C4-2B (cell line): ENCODE measurements around the gene GPAM.
A peak's percentile ranks its signal among the peaks of the same experiment; 100 is the strongest.

Experiments
- H3K27ac ChIP-seq: fragments of 450-650 bp; 2 replicates; pipeline ENCODE4 v1.5.1; 2017
- CTCF ChIP-seq: fragments of 450-650 bp; conservative IDR thresholded peaks from 2 replicates; pipeline ENCODE4 v1.5.1; 2017; ENCODE audit warnings: mild to moderate bottlenecking
- ZFX ChIP-seq: fragments of 450-650 bp; IDR thresholded peaks from 2 replicates; pipeline ENCODE4 v1.6.1; 2017

GPAM gene

GRCh38 chr10:112141292-112141691 lies 42.3 kb downstream of the GPAM start:
- H3K27ac ChIP-seq = no peak overlapping the region
- no peak for TF ChIP-seq CTCF
- TF ChIP-seq ZFX = no peak

GRCh38 chr10:112140110-112140970 lies 43.2 kb downstream of the GPAM start:
- no peak overlapping the region for H3K27ac ChIP-seq
- no peak for TF ChIP-seq ZFX
- peak; percentile 99 for TF ChIP-seq CTCF

GRCh38 chr10:112139176-112139575 lies 44.4 kb downstream of the GPAM start:
- TF ChIP-seq CTCF (no peak), ZFX (no peak)
- H3K27ac ChIP-seq = no peak overlapping the region

- TF ChIP-seq ZFX = no peak
- peak; percentile 98 for TF ChIP-seq CTCF
- H3K27ac ChIP-seq = no peak overlapping the region
Observed at GRCh38 chr10:112137154-112137987, 46.2 kb downstream of the GPAM start.

GRCh38 chr10:112136486-112137153 lies 46.9 kb downstream of the GPAM start:
- H3K27ac ChIP-seq = no peak overlapping the region; the same call in 1 of the 2 replicates
- TF ChIP-seq CTCF (no peak), ZFX (no peak)

GRCh38 chr10:112135604-112136003 lies 48.0 kb downstream of the GPAM start:
- no peak overlapping the region for H3K27ac ChIP-seq
- TF ChIP-seq CTCF = no peak
- TF ChIP-seq ZFX = no peak

- TF ChIP-seq CTCF = no peak
- TF ChIP-seq ZFX = no peak
- no peak overlapping the region for H3K27ac ChIP-seq
Observed at GRCh38 chr10:112132435-112132834, 51.1 kb downstream of the GPAM start.
